Measurements from ENCODE around the gene HYKK. TPM values are rescaled to one million over a fixed set of nuclear protein-coding genes. Genes with fewer than 3 reads are reported as not detected.

HYKK gene, protein sequence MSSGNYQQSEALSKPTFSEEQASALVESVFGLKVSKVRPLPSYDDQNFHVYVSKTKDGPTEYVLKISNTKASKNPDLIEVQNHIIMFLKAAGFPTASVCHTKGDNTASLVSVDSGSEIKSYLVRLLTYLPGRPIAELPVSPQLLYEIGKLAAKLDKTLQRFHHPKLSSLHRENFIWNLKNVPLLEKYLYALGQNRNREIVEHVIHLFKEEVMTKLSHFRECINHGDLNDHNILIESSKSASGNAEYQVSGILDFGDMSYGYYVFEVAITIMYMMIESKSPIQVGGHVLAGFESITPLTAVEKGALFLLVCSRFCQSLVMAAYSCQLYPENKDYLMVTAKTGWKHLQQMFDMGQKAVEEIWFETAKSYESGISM
- total RNA-seq, result 1.7 and 2.3 TPM in 2 replicates

DNA sequence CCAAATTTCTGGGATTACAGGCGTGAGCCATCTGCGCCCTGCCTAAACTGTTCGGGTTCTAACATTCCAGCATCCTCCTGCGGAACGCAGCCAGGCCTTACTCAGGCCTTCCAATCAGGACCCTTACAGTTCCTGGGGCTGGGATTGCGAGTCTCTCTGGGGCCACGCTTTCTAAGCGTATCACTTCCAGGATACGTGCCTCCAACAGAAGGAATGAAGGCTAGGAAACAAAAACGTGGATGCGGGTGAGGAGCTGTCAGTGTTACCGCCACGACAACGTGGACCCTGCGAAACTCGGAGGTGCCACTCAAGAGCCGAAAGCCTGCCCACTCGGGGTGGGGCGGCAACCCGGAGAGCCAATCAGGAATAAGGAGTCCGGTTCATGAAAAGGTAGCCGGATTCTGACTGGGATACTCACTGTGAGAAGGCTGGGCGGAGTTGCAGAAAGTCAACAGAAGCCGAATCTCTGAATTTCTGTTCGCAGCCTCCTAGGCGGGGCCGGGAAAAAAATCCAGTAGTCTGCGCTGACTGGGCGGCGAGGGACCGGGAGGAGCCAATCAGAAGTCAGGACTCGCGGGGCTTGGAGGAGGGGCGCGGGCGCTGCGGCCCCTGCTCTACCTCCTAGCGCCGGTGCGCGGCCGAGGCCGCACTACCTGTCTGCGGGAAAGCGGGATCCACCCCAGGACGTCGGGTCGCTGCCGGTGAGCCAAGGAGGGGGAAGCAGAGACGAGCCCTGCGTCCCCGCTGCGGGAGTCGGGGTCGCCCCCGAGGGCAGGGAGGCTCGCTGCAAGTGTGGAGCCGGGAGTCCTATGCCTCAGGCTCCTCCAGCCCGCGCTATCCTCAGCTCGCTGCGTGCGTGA is at the start of gene HYKK:
HYKK (plus strand) TSS at position 607 of the 860 bp plus-strand sequence. CDS start 5,512 bp downstream, outside the sequence.
- TF ChIP-seq, protein P1, sequence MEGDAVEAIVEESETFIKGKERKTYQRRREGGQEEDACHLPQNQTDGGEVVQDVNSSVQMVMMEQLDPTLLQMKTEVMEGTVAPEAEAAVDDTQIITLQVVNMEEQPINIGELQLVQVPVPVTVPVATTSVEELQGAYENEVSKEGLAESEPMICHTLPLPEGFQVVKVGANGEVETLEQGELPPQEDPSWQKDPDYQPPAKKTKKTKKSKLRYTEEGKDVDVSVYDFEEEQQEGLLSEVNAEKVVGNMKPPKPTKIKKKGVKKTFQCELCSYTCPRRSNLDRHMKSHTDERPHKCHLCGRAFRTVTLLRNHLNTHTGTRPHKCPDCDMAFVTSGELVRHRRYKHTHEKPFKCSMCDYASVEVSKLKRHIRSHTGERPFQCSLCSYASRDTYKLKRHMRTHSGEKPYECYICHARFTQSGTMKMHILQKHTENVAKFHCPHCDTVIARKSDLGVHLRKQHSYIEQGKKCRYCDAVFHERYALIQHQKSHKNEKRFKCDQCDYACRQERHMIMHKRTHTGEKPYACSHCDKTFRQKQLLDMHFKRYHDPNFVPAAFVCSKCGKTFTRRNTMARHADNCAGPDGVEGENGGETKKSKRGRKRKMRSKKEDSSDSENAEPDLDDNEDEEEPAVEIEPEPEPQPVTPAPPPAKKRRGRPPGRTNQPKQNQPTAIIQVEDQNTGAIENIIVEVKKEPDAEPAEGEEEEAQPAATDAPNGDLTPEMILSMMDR (IDR thresholded peaks at IDR 0.05; ENCODE audit: insufficient read depth, low read depth, low read length), result no peak
- peak; percentile 97 for DNase-seq (ENCODE audit: low read depth)

DNA sequence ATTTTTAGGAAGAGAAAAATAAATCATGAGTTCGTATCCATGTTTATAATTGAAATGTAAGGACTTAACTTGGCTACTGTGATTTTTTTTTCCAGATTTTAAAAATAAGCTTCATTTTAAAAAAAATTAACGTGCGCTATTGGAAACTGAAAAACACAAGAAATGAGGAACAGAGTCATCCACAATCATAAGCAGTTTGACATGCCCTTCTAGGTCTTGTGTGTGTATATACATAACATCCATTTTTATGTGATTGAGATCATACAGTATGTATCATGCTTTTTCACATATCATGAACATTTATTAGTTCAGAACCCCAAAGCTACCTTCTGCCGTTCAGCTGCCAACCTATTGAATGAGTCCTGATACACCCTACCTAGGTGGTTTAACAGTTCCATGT is 46.6 kb upstream of the HYKK start:
- H3K4me3 ChIP-seq (ENCODE audit: low read depth, low read length), result no peak overlapping the region
- DNase-seq (ENCODE audit: low read depth), result no peak
- TF ChIP-seq, protein P1 (IDR thresholded peaks at IDR 0.05; ENCODE audit: insufficient read depth, low read depth, low read length), result no peak

More for the DNA sequence above, at the start of gene HYKK:
- peak within 1 kb of the TSS; percentile 90 for H3K4me3 ChIP-seq (ENCODE audit: low read depth, low read length)

DNA sequence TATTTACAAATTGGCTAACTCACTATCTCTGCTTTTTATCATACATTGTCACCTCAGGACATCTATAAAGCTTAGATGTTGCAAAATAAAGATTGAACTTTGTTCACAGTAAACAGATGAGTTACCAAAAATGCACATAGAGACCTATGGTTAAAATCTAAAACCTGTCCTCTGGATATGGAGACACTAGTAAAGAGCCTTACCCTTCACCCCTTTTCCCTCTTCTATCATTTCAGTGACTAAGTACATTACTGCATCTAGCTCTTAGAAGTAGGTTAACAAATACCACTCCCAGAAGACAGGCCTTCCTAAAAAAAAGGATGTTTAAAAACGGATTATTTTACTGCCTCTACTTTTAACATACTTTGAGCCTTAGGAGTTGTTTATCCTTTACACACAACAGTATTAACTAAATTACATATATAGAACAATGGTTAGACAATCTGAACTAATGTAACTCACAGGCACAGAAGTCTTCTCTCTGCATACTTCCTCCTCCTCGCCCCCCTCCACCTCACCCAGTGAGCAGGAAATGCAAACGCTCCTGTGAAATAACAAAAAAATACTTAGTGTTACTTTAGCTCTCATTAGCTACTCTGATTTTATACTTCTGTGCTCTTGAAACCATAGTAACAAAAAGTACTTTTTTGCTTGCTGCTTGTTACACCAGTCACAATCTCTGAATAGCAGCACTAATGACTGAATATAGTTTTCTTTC is 46.0 kb upstream of the HYKK start:
- H3K4me3 ChIP-seq (ENCODE audit: low read depth, low read length), result no peak overlapping the region
- peak; percentile 44 for DNase-seq (ENCODE audit: low read depth)
- TF ChIP-seq, protein P1 (IDR thresholded peaks at IDR 0.05; ENCODE audit: insufficient read depth, low read depth, low read length), result no peak

DNA sequence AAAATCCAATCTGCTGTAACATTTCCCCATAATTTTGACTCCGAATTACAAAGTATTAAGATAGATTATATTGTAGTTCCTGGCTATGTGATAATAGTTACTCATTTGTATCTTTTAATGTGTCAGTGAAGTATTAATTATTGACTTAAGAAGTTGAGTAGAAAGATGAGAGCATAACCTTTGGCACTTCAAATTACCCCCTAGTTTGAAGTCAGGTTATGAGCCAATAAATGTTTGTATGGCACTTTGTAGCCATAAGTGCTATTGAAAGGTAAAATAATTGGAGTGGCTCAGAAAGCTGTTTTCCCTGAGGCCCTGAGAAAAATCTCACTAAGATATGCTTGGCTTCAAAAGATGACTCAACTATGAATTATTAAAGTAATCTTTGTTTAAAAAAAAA is 38.3 kb upstream of the HYKK start:
- DNase-seq (ENCODE audit: low read depth), result no peak
- no peak overlapping the region for H3K4me3 ChIP-seq (ENCODE audit: low read depth, low read length)
- TF ChIP-seq, protein P1 (IDR thresholded peaks at IDR 0.05; ENCODE audit: insufficient read depth, low read depth, low read length), result no peak

DNA sequence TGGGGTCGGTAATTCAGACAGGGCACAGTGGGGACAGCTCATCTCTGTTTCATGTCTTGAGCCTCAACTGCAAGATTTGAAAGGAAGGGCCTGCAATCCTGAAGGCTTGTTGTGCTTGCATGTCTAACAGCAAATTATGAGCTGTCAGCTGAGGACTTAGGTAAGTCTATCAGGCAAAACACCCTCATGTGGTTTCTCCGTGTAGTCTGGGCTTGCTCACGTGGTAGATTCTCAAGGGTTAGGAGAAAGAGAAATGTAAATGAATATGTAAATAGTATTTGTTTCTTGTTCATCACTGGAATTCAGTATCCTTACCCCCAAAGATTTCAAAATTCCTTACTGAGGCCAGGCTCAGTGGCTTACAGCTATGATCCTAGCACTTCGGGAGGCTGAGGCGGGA is 30.1 kb upstream of the HYKK start:
- no peak for DNase-seq (ENCODE audit: low read depth)
- TF ChIP-seq, protein P1 (IDR thresholded peaks at IDR 0.05; ENCODE audit: insufficient read depth, low read depth, low read length), result no peak
- no peak overlapping the region for H3K4me3 ChIP-seq (ENCODE audit: low read depth, low read length)

DNA sequence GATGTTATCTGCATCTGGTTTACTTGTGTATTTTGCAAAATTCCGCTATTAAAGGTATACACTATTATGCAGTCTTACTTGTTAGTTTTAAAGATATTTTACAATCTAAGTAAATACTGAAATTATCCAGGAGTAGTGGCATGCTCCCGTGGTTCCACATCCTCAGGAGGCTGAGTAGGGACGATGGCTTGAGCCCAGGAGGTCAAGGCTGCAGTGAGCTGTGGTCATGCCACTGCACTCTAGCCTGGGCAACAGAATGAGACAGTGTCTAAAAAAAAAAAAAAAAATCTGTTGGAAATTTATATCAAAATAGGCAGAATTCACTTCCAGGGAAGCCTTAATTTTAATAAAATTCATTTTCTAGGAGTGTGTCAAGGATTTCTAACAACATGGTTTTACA is 27.7 kb upstream of the HYKK start:
- no peak overlapping the region for H3K4me3 ChIP-seq (ENCODE audit: low read depth, low read length)
- TF ChIP-seq, protein P1 (IDR thresholded peaks at IDR 0.05; ENCODE audit: insufficient read depth, low read depth, low read length), result no peak
- DNase-seq (ENCODE audit: low read depth), result no peak

All from fibroblast of villous mesenchyme (primary cell).